ENCODE results near the gene ARHGAP10. TPM values are rescaled to one million over a fixed set of nuclear protein-coding genes. Genes with fewer than 3 reads are reported as not detected.
"Not testable (repeated sequence)": the region's sequence is repeated elsewhere in the genome, so short reads cannot be mapped to it uniquely, and the experiment has no call there.

The ARHGAP10 gene
- total and polyA plus RNA-seq, 12 donors, result 33.9 to 71.1 (median 60.7) TPM

GRCh38 chr4:147884536-147884935, 152.6 kb downstream of the ARHGAP10 start:
- intact Hi-C loops (cut with DNase I), result no loop called here
- no peak overlapping the region for H3K4me3 ChIP-seq
- H3K9me3 ChIP-seq, result no peaks in the 10 kb centered on the region
- DNase-seq (no peak), ATAC-seq (peak in 4 of 8 donors; percentile 56 to 72 (median 60))
- H3K27me3 ChIP-seq, result no peaks in the 10 kb centered on the region
- no peak overlapping the region for H3K27ac ChIP-seq
- WGBS, 2 donors, result 75 to 77% methylated on average over 2 of the region's 2 CpGs
- H3K4me1 ChIP-seq, result peaks cover 0 to 8% (median 3%) of the 10 kb centered on the region in 9 donors
- peaks cover 0 to 85% (median 11%) of the 10 kb centered on the region in 9 donors for H3K36me3 ChIP-seq
- TF ChIP-seq CTCF (IDR thresholded peaks at IDR 0.05), result no peak

GRCh38 chr4:147885216-147885615, 153.3 kb downstream of the ARHGAP10 start:
- peaks cover 0 to 10% (median 3%) of the 10 kb centered on the region in 9 donors for H3K4me1 ChIP-seq
- ATAC-seq; H3K9me3 ChIP-seq; intact Hi-C loops (cut with DNase I); H3K4me3 ChIP-seq; H3K27me3 ChIP-seq; H3K27ac ChIP-seq; DNase-seq: not testable (repeated sequence)
- H3K36me3 ChIP-seq, result peaks cover 0 to 78% (median 11%) of the 10 kb centered on the region in 9 donors
- WGBS, 2 donors, result 91 to 100% methylated on average over 1 of the region's 1 CpG

GRCh38 chr4:147891476-147892115, 159.7 kb downstream of the ARHGAP10 start:
- ATAC-seq (peak in 6 of 8 donors; percentile 34 to 69 (median 64)), DNase-seq (no peak)
- 65 to 71% methylated on average over 6 of the region's 6 CpGs for WGBS, 2 donors
- no peaks in the 10 kb centered on the region for H3K27me3 ChIP-seq
- no peak for TF ChIP-seq CTCF (IDR thresholded peaks at IDR 0.05)
- peaks cover 0 to 49% (median 0%) of the 10 kb centered on the region in 9 donors for H3K36me3 ChIP-seq
- H3K27ac ChIP-seq, result no peak overlapping the region
- peaks cover 0 to 23% (median 11%) of the 10 kb centered on the region in 11 donors for H3K9me3 ChIP-seq
- intact Hi-C loops (cut with DNase I), result no loop called here
- H3K4me1 ChIP-seq, result peaks cover 0 to 24% (median 8%) of the 10 kb centered on the region in 9 donors
- no peak overlapping the region for H3K4me3 ChIP-seq

- DNase-seq (no peak), ATAC-seq (no peak)
- TF ChIP-seq CTCF (IDR thresholded peaks at IDR 0.05), result no peak
- peaks cover 0 to 17% (median 0%) of the 10 kb centered on the region in 9 donors for H3K36me3 ChIP-seq
- H3K27me3 ChIP-seq, result no peaks in the 10 kb centered on the region
- peaks cover 0 to 20% (median 6%) of the 10 kb centered on the region in 11 donors for H3K9me3 ChIP-seq
- peaks cover 0 to 12% (median 0%) of the 10 kb centered on the region in 9 donors for H3K4me1 ChIP-seq
- no peak overlapping the region for H3K27ac ChIP-seq
- intact Hi-C loops (cut with DNase I), result no loop called here
- 64 to 76% methylated on average over 2 of the region's 2 CpGs for WGBS, 2 donors
- H3K4me3 ChIP-seq, result no peak overlapping the region
These were observed 167.6 kb downstream of the ARHGAP10 start for GRCh38 chr4:147899512-147899911.

- H3K9me3 ChIP-seq, result peaks cover 0 to 11% (median 0%) of the 10 kb centered on the region in 11 donors
- no peak overlapping the region for H3K4me3 ChIP-seq
- ATAC-seq, result no peak
- DNase-seq, result no peak
- peaks cover 0 to 12% (median 0%) of the 10 kb centered on the region in 9 donors for H3K4me1 ChIP-seq
- intact Hi-C loops (cut with DNase I), result no loop called here
- peaks cover 0 to 20% (median 0%) of the 10 kb centered on the region in 9 donors for H3K36me3 ChIP-seq
- TF ChIP-seq CTCF (IDR thresholded peaks at IDR 0.05), result no peak
- no peak overlapping the region for H3K27ac ChIP-seq
- H3K27me3 ChIP-seq, result no peaks in the 10 kb centered on the region
- 36 to 37% methylated on average over 2 of the region's 2 CpGs for WGBS, 2 donors
These were observed 169.5 kb downstream of the ARHGAP10 start for GRCh38 chr4:147901388-147901787.
